ENCODE results near the gene DNMT1.

GRCh38 chr19:10190026-10190425, 4.7 kb downstream of the DNMT1 start:
- TF ChIP-seq REST (IDR thresholded peaks at IDR 0.05; ENCODE audit: borderline replicate concordance) = no peak
- TF ChIP-seq CTCF (IDR thresholded peaks at IDR 0.05; ENCODE audit: poor library complexity, severe bottlenecking) = no peak
- no peak for TF ChIP-seq SMC3 (conservative IDR thresholded peaks at IDR 0.05; ENCODE audit: poor library complexity)
- TF ChIP-seq EZH2 (IDR thresholded peaks at IDR 0.05; ENCODE audit: borderline replicate concordance, insufficient read depth, low read length, poor library complexity, severe bottlenecking) = no peak
- no peak for TF ChIP-seq POLR2AphosphoS5 (IDR thresholded peaks at IDR 0.05)
- no peak for TF ChIP-seq RAD21 (conservative IDR thresholded peaks at IDR 0.05)
